H1 (cell line): ENCODE results near the gene SMC6. TPM values are rescaled to one million over a fixed set of nuclear protein-coding genes. Genes with fewer than 3 reads are reported as not detected.
A peak's percentile ranks its signal among the peaks of the same experiment; 100 is the strongest.

ENCODE experiments used
- CTCF ChIA-PET: fragments of 300-600 bp; sonication (Branson Sonifier 250); formaldehyde crosslinking; loops from one replicate; lab custom pipeline; 2021; ENCODE audit not compliant: partially characterized antibody; lab: Charles Lee
- POLR2A ChIA-PET: fragments of 300-600 bp; sonication (Branson Sonifier 250); formaldehyde crosslinking; loops from one replicate; lab custom pipeline; 2021; ENCODE audit warnings: inconsistent platforms; ENCODE audit not compliant: partially characterized antibody; lab: Charles Lee
- DNase-seq, 2 experiments: peaks; one replicate each; pipeline versions ENCODE4 v3.0.0 to v3.0.0-alpha.2; 2010 to 2022; ENCODE audit warnings: low spot score in 2 of 2, low read depth in 1 of 2, mixed read lengths in 1 of 2
- FAIRE-seq: peaks from 2 replicates; lab custom pipeline; 2011; peaks lifted over from hg19 to GRCh38; lab: Jason Lieb, UNC
- H2AFZ ChIP-seq: 2 replicates; pipeline ENCODE4 v1.8.1; 2012; ENCODE audit warnings: low read length, inconsistent platforms
- H2AK5ac ChIP-seq: 2 replicates; pipeline ENCODE4 v1.6.1; 2013; ENCODE audit warnings: low read depth, low read length
- H2BK120ac ChIP-seq: replicated peaks from 2 replicates; pipeline ENCODE3; 2013; ENCODE audit warnings: low read depth, low read length, inconsistent platforms
- H2BK12ac ChIP-seq: 2 replicates; pipeline ENCODE4 v1.6.1; 2013; ENCODE audit warnings: low read depth, low read length
- H2BK15ac ChIP-seq: 2 replicates; pipeline ENCODE4 v1.6.1; 2013; ENCODE audit warnings: low read length
- H2BK20ac ChIP-seq: 2 replicates; pipeline ENCODE4 v1.6.1; 2013; ENCODE audit warnings: low read length
- H2BK5ac ChIP-seq: 2 replicates; pipeline ENCODE4 v1.6.1; 2013; ENCODE audit warnings: low read depth, low read length
- H3K14ac ChIP-seq: 2 replicates; pipeline ENCODE4 v1.6.1; 2013; ENCODE audit warnings: inconsistent platforms; ENCODE audit not compliant: insufficient read length
- H3K18ac ChIP-seq: 2 replicates; pipeline ENCODE4 v1.6.1; 2013; ENCODE audit warnings: low read length; ENCODE audit errors: extremely low read depth
- H3K23ac ChIP-seq: 2 replicates; pipeline ENCODE4 v1.6.1; 2013; ENCODE audit warnings: inconsistent platforms; ENCODE audit not compliant: insufficient read length
- H3K23me2 ChIP-seq: 2 replicates; pipeline ENCODE4 v1.6.1; 2013; ENCODE audit warnings: low read depth, low read length
- H3K27ac ChIP-seq: 2 replicates; pipeline ENCODE4 v1.6.1; 2011; ENCODE audit warnings: low read depth, low read length, inconsistent platforms
- H3K27me3 ChIP-seq, 4 experiments: replicated peaks in 1 of 4; 1 replicate in 1 of 4; 2 replicates in 3 of 4; pipeline versions ENCODE4 v1.6.1 to v1.8.1; 2011 to 2013; ENCODE audit warnings: low read length in 3 of 4, mild to moderate bottlenecking in 3 of 4, inconsistent platforms in 2 of 4, mixed read lengths in 2 of 4, moderate library complexity in 1 of 4; ENCODE audit not compliant: control insufficient read depth in 3 of 4, insufficient read depth in 3 of 4; ENCODE audit errors: extremely low read depth in 1 of 4
- H3K36me3 ChIP-seq, 4 experiments: 2 replicates each; pipeline versions ENCODE4 v1.6.1 to v1.8.1; 2011 to 2013; ENCODE audit warnings: mild to moderate bottlenecking in 4 of 4, low read length in 3 of 4, moderate library complexity in 2 of 4, control low read depth in 1 of 4, inconsistent platforms in 1 of 4; ENCODE audit not compliant: insufficient read depth in 4 of 4, control insufficient read depth in 2 of 4
- H3K4ac ChIP-seq: replicated peaks from 2 replicates; pipeline ENCODE3; 2013; ENCODE audit warnings: low read length, low read depth, mixed read lengths, inconsistent platforms; ENCODE audit not compliant: insufficient read length
- H3K4me1 ChIP-seq, 4 experiments: replicated peaks in 1 of 4; 1 replicate in 1 of 4; 2 replicates in 3 of 4; pipeline versions ENCODE4 v1.6.1 to v1.8.1; 2011 to 2013; ENCODE audit warnings: low read length in 3 of 4, inconsistent platforms in 2 of 4, mixed read lengths in 1 of 4; ENCODE audit not compliant: insufficient read depth in 4 of 4, control insufficient read depth in 3 of 4
- H3K4me2 ChIP-seq, 2 experiments: 2 replicates each; pipeline versions ENCODE4 v1.6.1 to v1.8.1; 2011 to 2013; ENCODE audit warnings: low read depth in 2 of 2, low read length in 2 of 2, control low read depth in 1 of 2, inconsistent platforms in 1 of 2, mild to moderate bottlenecking in 1 of 2; ENCODE audit not compliant: insufficient read depth in 1 of 2
- H3K4me3 ChIP-seq, 4 experiments: fragments of 200-600, 300-600 bp in 1 of 4; sonication (generic), shearing (Covaris generic), sonication (Bioruptor Twin) in 1 of 4; 2 replicates each; pipeline versions ENCODE4 v1.5.1 to v1.8.1; 2011 to 2016; ENCODE audit warnings: low read length in 4 of 4, low read depth in 3 of 4, control low read depth in 2 of 4, inconsistent platforms in 2 of 4, mild to moderate bottlenecking in 2 of 4, mixed read lengths in 1 of 4, moderate library complexity in 1 of 4; ENCODE audit not compliant: insufficient read depth in 2 of 4; ENCODE audit errors: extremely low read depth in 1 of 4
- H3K56ac ChIP-seq: replicated peaks from 2 replicates; pipeline ENCODE3; 2013; ENCODE audit warnings: low read depth, mild to moderate bottlenecking, mixed read lengths, low read length, inconsistent platforms; ENCODE audit not compliant: insufficient read length
- H3K79me1 ChIP-seq: 2 replicates; pipeline ENCODE4 v1.6.1; 2013; ENCODE audit warnings: low read depth, low read length, control low read depth
- H3K79me2 ChIP-seq, 2 experiments: 2 replicates each; pipeline versions ENCODE4 v1.6.1 to v1.8.1; 2012 to 2013; ENCODE audit warnings: low read length in 2 of 2, mild to moderate bottlenecking in 2 of 2, inconsistent platforms in 1 of 2; ENCODE audit not compliant: insufficient read depth in 2 of 2, control insufficient read depth in 1 of 2
- H3K9ac ChIP-seq, 4 experiments: replicated peaks in 1 of 4; 1 replicate in 1 of 4; 2 replicates in 3 of 4; pipeline versions ENCODE4 v1.6.1 to v1.8.1; 2011 to 2013; ENCODE audit warnings: low read depth in 3 of 4, low read length in 3 of 4, control low read depth in 2 of 4, mild to moderate bottlenecking in 2 of 4, moderate library complexity in 2 of 4, inconsistent platforms in 1 of 4; ENCODE audit errors: extremely low read depth in 1 of 4
- H3K9me3 ChIP-seq, 2 experiments: 2 replicates each; pipeline versions ENCODE4 v1.6.1 to v1.8.1; 2012 to 2013; ENCODE audit warnings: mild to moderate bottlenecking in 2 of 2, moderate library complexity in 2 of 2, control low read depth in 1 of 2, inconsistent platforms in 1 of 2, low read depth in 1 of 2, low read length in 1 of 2, mixed read lengths in 1 of 2; ENCODE audit not compliant: insufficient read depth in 2 of 2
- H4K20me1 ChIP-seq, 2 experiments: replicated peaks in 1 of 2; 2 replicates each; pipeline versions ENCODE3 to v1.8.1; 2011 to 2013; ENCODE audit warnings: inconsistent platforms in 2 of 2, low read length in 2 of 2, mild to moderate bottlenecking in 1 of 2; ENCODE audit not compliant: insufficient read depth in 2 of 2, control insufficient read depth in 1 of 2
- H4K5ac ChIP-seq: 2 replicates; pipeline ENCODE4 v1.6.1; 2013; ENCODE audit warnings: low read length, low read depth, mixed read lengths, inconsistent platforms; ENCODE audit not compliant: insufficient read length
- H4K8ac ChIP-seq: 2 replicates; pipeline ENCODE4 v1.8.0; 2013; ENCODE audit warnings: mild to moderate bottlenecking, moderate library complexity, low read length, inconsistent platforms; ENCODE audit not compliant: insufficient read depth; ENCODE audit errors: extremely low read depth
- H4K91ac ChIP-seq: replicated peaks from 2 replicates; pipeline ENCODE3; 2013; ENCODE audit warnings: low read length, mixed read lengths, inconsistent platforms; ENCODE audit not compliant: insufficient read length
- HDAC6 ChIP-seq: IDR thresholded peaks from one replicate; pipeline ENCODE4 v1.7.1; 2012; ENCODE audit warnings: low read depth, mild to moderate bottlenecking, inconsistent platforms, low read length, moderate library complexity
- POLR2A ChIP-seq, 2 experiments: IDR thresholded peaks; 1 replicate in 1 of 2; 2 replicates in 1 of 2; pipeline ENCODE4 v1.6.1; 2011; ENCODE audit warnings: low read depth in 2 of 2, low read length in 2 of 2, mild to moderate bottlenecking in 2 of 2; ENCODE audit errors: control extremely low read depth in 1 of 2
- WGBS, 2 experiments: shearing (Covaris generic) in 1 of 2; methylation state at CpG; one replicate each; pipeline versions ENCODE4 v1.1.6 to v1.1.7; 2013 to 2015; ENCODE audit warnings: low lambda C conversion rate in 2 of 2, mixed read lengths in 2 of 2, inconsistent platforms in 1 of 2, low coverage in 1 of 2, missing lambda C conversion rate in 1 of 2; ENCODE audit not compliant: insufficient replicate concordance in 2 of 2, insufficient coverage in 1 of 2, insufficient read length in 1 of 2; ENCODE audit errors: extremely low coverage in 1 of 2, missing lambda C conversion rate in 1 of 2; 5-methylcytosine and 5-hydroxymethylcytosine counted together
- polyA plus RNA-seq, 7 experiments: library from polyadenylated mRNA; depleted of rRNA in 3 of 7; stranded (reverse) in 5 of 7; unstranded in 2 of 7; fragments of >200 nt in 5 of 7; fragments of 200-250 nt in 2 of 7; gene quantifications; 1 replicate in 5 of 7; 2 replicates in 1 of 7; 4 replicates in 1 of 7; pipeline versions ENCODE4 v1.2.1 to v1.2.3, GENCODE V29; 2011 to 2013; ENCODE audit warnings: missing spikeins in 2 of 7, mixed read lengths in 2 of 7
- total RNA-seq: library from RNA; stranded (reverse); fragmentation: NEBNext Ultra II Directional; extraction: Animal tissue kit (Norgen Biotek cat#: 25700); gene quantifications from 2 replicates; pipeline ENCODE4 v1.2.1, GENCODE V29; 2021
- TF ChIP-seq, protein P1 (sequence below): IDR thresholded peaks from 2 replicates; pipeline ENCODE4 v1.6.1; 2012; ENCODE audit warnings: low read length, inconsistent platforms

The SMC6 gene
- total and polyA plus RNA-seq, 2 of the 8 experiments (the other 6 are each of a cell fraction or from before 2014, with no cell fraction given), result 9.7 to 49.5 TPM

GRCh38 chr2:17658251-17658843 is 95.3 kb downstream of the SMC6 start:
- Histone ChIP-seq H3K23ac (no peak overlapping the region), H4K20me1 (peaks cover 0 to 3% of the 10 kb centered on the region in 2 experiments), H3K18ac (no peak overlapping the region), H2AK5ac (no peak overlapping the region), H3K79me1 (no peaks in the 10 kb centered on the region), H2BK20ac (no peak overlapping the region), H4K5ac (no peak overlapping the region), H4K91ac (no peak overlapping the region), H2BK5ac (no peak overlapping the region), H3K4me3 (no peak overlapping the region), H4K8ac (no peak overlapping the region), H2BK15ac (no peak overlapping the region), H3K36me3 (peaks cover 2 to 12% (median 6%) of the 10 kb centered on the region in 4 experiments; a peak in 4 of 8 replicates), H3K4me2 (no peak overlapping the region), H3K27ac (no peak overlapping the region), H2BK120ac (no peak overlapping the region), H3K27me3 (no peaks in the 10 kb centered on the region), H2AFZ (no peak overlapping the region), H3K9me3 (no peaks in the 10 kb centered on the region), H3K9ac (no peak overlapping the region), H3K4me1 (no peaks in the 10 kb centered on the region), H3K79me2 (no peaks in the 10 kb centered on the region), H3K56ac (no peak overlapping the region), H3K23me2 (no peaks in the 10 kb centered on the region; the same call in 1 of the 2 replicates), H3K14ac (no peak overlapping the region), H2BK12ac (no peak overlapping the region), H3K4ac (no peak overlapping the region)
- ChIA-PET CTCF (interaction anchor here (1.2 to 11.1 kb wide), 2 partner anchors 13 to 78 kb away, joined by 3 to 119 read pairs; no protein-coding TSS in a partner anchor), POLR2A (interaction anchor here (0.9 kb wide), 1 partner anchor 23 kb away, joined by 3 read pairs; no protein-coding TSS in a partner anchor)
- TF ChIP-seq HDAC6, result no peak
- peak in 1 of 2 experiments; percentile 38; a peak in 1 of 3 replicates for TF ChIP-seq POLR2A (IDR thresholded peaks at IDR 0.05; ENCODE audit: control extremely low read depth in 1 of 2, low read depth in 2 of 2, low read length in 2 of 2)
- TF ChIP-seq, protein P1, sequence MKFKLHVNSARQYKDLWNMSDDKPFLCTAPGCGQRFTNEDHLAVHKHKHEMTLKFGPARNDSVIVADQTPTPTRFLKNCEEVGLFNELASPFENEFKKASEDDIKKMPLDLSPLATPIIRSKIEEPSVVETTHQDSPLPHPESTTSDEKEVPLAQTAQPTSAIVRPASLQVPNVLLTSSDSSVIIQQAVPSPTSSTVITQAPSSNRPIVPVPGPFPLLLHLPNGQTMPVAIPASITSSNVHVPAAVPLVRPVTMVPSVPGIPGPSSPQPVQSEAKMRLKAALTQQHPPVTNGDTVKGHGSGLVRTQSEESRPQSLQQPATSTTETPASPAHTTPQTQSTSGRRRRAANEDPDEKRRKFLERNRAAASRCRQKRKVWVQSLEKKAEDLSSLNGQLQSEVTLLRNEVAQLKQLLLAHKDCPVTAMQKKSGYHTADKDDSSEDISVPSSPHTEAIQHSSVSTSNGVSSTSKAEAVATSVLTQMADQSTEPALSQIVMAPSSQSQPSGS, result no peak
- FAIRE-seq, result no peak
- DNase-seq, result no peak
- 89% methylated on average over 6 of the region's 6 CpGs; no CpG with 5 or more reads in 1 of the 2 experiments for WGBS, 2 experiments
